Measurements from ENCODE around the gene MED15. TPM values are rescaled to one million over a fixed set of nuclear protein-coding genes. Genes with fewer than 3 reads are reported as not detected.

MED15 gene
- total and polyA plus RNA-seq, 2 of the 8 experiments (the other 6 are each of a cell fraction or from before 2014, with no cell fraction given), result 28.3 to 57.1 TPM

GRCh38 chr22:20551805-20552442 is 44.5 kb downstream of the MED15 start:
- WGBS, 2 experiments (ENCODE audit: extremely low coverage in 1 of 2, insufficient coverage in 1 of 2, insufficient read length in 1 of 2, insufficient replicate concordance in 2 of 2, low coverage in 1 of 2, low lambda C conversion rate in 2 of 2, missing lambda C conversion rate in 1 of 2), result 90% methylated on average over 7 of the region's 8 CpGs; no CpG with 5 or more reads in 1 of the 2 experiments
- H3K4me3 ChIP-seq (ENCODE audit: extremely low read depth in 1 of 4, insufficient read depth in 2 of 4, low read depth in 3 of 4, low read length in 4 of 4), result no peak overlapping the region
- no peak overlapping the region for H3K14ac ChIP-seq (ENCODE audit: insufficient read length)
- no peak overlapping the region for H3K56ac ChIP-seq (replicated peaks; ENCODE audit: insufficient read length, low read depth, low read length)
- H2AK5ac ChIP-seq (ENCODE audit: low read depth, low read length), result no peak overlapping the region
- no peak overlapping the region for H3K23ac ChIP-seq (ENCODE audit: insufficient read length)
- H3K27me3 ChIP-seq (replicated peaks in 1 of 4; ENCODE audit: control insufficient read depth in 3 of 4, extremely low read depth in 1 of 4, insufficient read depth in 3 of 4, low read length in 3 of 4), result no peaks in the 10 kb centered on the region
- no peaks in the 10 kb centered on the region for H3K9me3 ChIP-seq (ENCODE audit: insufficient read depth in 2 of 2, low read depth in 1 of 2, low read length in 1 of 2)
- TF ChIP-seq JUND (IDR thresholded peaks at IDR 0.05; ENCODE audit: low read length) (no peak), SIX5 (IDR thresholded peaks at IDR 0.05; ENCODE audit: low read depth, low read length) (no peak), SP1 (IDR thresholded peaks at IDR 0.05; ENCODE audit: low read depth, low read length) (no peak), ZNF274 (IDR thresholded peaks at IDR 0.05; ENCODE audit: borderline replicate concordance, extremely low read depth, low read length) (no peak), BCL11A (IDR thresholded peaks at IDR 0.05; ENCODE audit: low read depth in 2 of 2, low read length in 2 of 2) (no peak)
- TF ChIP-seq, protein P1, sequence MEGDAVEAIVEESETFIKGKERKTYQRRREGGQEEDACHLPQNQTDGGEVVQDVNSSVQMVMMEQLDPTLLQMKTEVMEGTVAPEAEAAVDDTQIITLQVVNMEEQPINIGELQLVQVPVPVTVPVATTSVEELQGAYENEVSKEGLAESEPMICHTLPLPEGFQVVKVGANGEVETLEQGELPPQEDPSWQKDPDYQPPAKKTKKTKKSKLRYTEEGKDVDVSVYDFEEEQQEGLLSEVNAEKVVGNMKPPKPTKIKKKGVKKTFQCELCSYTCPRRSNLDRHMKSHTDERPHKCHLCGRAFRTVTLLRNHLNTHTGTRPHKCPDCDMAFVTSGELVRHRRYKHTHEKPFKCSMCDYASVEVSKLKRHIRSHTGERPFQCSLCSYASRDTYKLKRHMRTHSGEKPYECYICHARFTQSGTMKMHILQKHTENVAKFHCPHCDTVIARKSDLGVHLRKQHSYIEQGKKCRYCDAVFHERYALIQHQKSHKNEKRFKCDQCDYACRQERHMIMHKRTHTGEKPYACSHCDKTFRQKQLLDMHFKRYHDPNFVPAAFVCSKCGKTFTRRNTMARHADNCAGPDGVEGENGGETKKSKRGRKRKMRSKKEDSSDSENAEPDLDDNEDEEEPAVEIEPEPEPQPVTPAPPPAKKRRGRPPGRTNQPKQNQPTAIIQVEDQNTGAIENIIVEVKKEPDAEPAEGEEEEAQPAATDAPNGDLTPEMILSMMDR (IDR thresholded peaks at IDR 0.05; ENCODE audit: control extremely low read depth in 1 of 3, insufficient read depth in 1 of 3, low read depth in 1 of 3, low read length in 3 of 3), result peak in 2 of 3 experiments; percentile 6 to 27; a peak in 2 of 4 replicates
- no peak overlapping the region for H3K4me2 ChIP-seq (ENCODE audit: insufficient read depth in 1 of 2, low read depth in 2 of 2, low read length in 2 of 2)
- no peak overlapping the region for H3K4ac ChIP-seq (replicated peaks; ENCODE audit: insufficient read length, low read depth, low read length)
- no peak overlapping the region for H2BK120ac ChIP-seq (replicated peaks; ENCODE audit: low read depth, low read length)
- H4K5ac ChIP-seq (ENCODE audit: insufficient read length, low read depth, low read length), result no peak overlapping the region
- no peak overlapping the region for H2BK20ac ChIP-seq (ENCODE audit: low read length)
- FAIRE-seq (no peak), DNase-seq (ENCODE audit: low read depth in 1 of 2, low spot score in 2 of 2) (no peak)
- ChIA-PET CTCF (ENCODE audit: partially characterized antibody) (interaction anchor here (0.6 to 5.2 kb wide), 6 partner anchors 8 to 22 kb away, joined by 3 to 40 read pairs (median 8); no protein-coding TSS in a partner anchor), POLR2A (ENCODE audit: partially characterized antibody) (no interaction called here)
- no peak overlapping the region for H4K91ac ChIP-seq (replicated peaks; ENCODE audit: insufficient read length, low read length)
- no peak overlapping the region for H3K9ac ChIP-seq (replicated peaks in 1 of 4; ENCODE audit: extremely low read depth in 1 of 4, low read depth in 3 of 4, low read length in 3 of 4)
- H3K4me1 ChIP-seq (replicated peaks in 1 of 4; ENCODE audit: control insufficient read depth in 3 of 4, insufficient read depth in 4 of 4, low read length in 3 of 4), result peaks cover 2 to 12% (median 5%) of the 10 kb centered on the region in 4 experiments; a peak in 6 of 7 replicates
- H3K79me1 ChIP-seq (ENCODE audit: low read depth, low read length), result peaks cover 11% of the 10 kb centered on the region
- H4K20me1 ChIP-seq (replicated peaks in 1 of 2; ENCODE audit: control insufficient read depth in 1 of 2, insufficient read depth in 2 of 2, low read length in 2 of 2), result peaks cover 1 to 12% of the 10 kb centered on the region in 2 experiments
- H3K23me2 ChIP-seq (ENCODE audit: low read depth, low read length), result no peaks in the 10 kb centered on the region
- H4K8ac ChIP-seq (ENCODE audit: extremely low read depth, insufficient read depth, low read length), result no peak overlapping the region
- no peak overlapping the region for H2AFZ ChIP-seq (ENCODE audit: low read length)
- H3K27ac ChIP-seq (ENCODE audit: low read depth, low read length), result no peak overlapping the region
- no peak overlapping the region for H2BK12ac ChIP-seq (ENCODE audit: low read depth, low read length)
- H3K18ac ChIP-seq (ENCODE audit: extremely low read depth, low read length), result no peak overlapping the region
- no peak overlapping the region for H2BK15ac ChIP-seq (ENCODE audit: low read length)
- H3K36me3 ChIP-seq (ENCODE audit: control insufficient read depth in 2 of 4, insufficient read depth in 4 of 4, low read length in 3 of 4), result peaks cover 0 to 16% (median 9%) of the 10 kb centered on the region in 4 experiments; a peak in 7 of 8 replicates
- peaks cover 0 to 19% of the 10 kb centered on the region in 2 experiments; a peak in 2 of 4 replicates for H3K79me2 ChIP-seq (ENCODE audit: control insufficient read depth in 1 of 2, insufficient read depth in 2 of 2, low read length in 2 of 2)
- no peak overlapping the region; the same call in 1 of the 2 replicates for H2BK5ac ChIP-seq (ENCODE audit: low read depth, low read length)

Measured in H1 (cell line).